K562 (cell line): Measurements from ENCODE around the gene LILRA2. TPM values are rescaled to one million over a fixed set of nuclear protein-coding genes. Genes with fewer than 3 reads are reported as not detected.
"Not testable (repeated sequence)": the region's sequence is repeated elsewhere in the genome, so short reads cannot be mapped to it uniquely, and the experiment has no call there.

Experiments used
- ATAC-seq: fragments of 200-7000 bp; cut with Tn5 transposase; 3 replicates; pipeline ENCODE4 v1.9.1; 2020; ENCODE audit warnings: moderate library complexity
- BruUV-seq: library from RNA; stranded (reverse); fragments of 400-500 nt; replicated peaks from 2 replicates; lab custom pipeline; 2021; lab: Mats Ljungman, UMichigan
- CTCF ChIA-PET: fragments of 300-600 bp; formaldehyde crosslinking; extraction: SDS; loops from one replicate; lab custom pipeline; 2021; ENCODE audit warnings: low intra/inter-chr PET ratio; lab: Yijun Ruan, JAX
- POLR2A ChIA-PET: fragments of 300-600, 350-650 bp; sonication (Branson Sonifier 250); formaldehyde crosslinking; extraction: SDS; loops from one replicate; lab custom pipeline; 2021; ENCODE audit warnings: antibody characterized with exemption, inconsistent platforms; lab: Yijun Ruan, JAX
- DNase-seq, 4 experiments: peaks; one replicate each; pipeline versions ENCODE4 v3.0.0 to v3.0.0-alpha.2; 2011 to 2018; ENCODE audit warnings: low spot score in 3 of 4, mixed read lengths in 3 of 4; ENCODE audit errors: extremely low read depth in 1 of 4
- FAIRE-seq: peaks from 2 replicates; lab custom pipeline; 2011; peaks lifted over from hg19 to GRCh38; lab: Jason Lieb, UNC
- H2AFZ ChIP-seq: 2 replicates; pipeline ENCODE4 v1.6.0; 2011; ENCODE audit warnings: low read depth, low read length, control low read depth, inconsistent platforms
- H3K27ac ChIP-seq: fragments of 200-600 bp; 3 replicates; pipeline ENCODE4 v1.8.0; 2011; ENCODE audit warnings: low read depth, mild to moderate bottlenecking, control low read depth, inconsistent platforms, low read length, moderate library complexity, mixed read lengths; ENCODE audit errors: extremely low read depth
- H3K27me3 ChIP-seq, 2 experiments: fragments of 300-600 bp in 1 of 2; 2 replicates in 1 of 2; 3 replicates in 1 of 2; pipeline versions ENCODE4 v1.6.0 to v1.8.0; 2011; ENCODE audit warnings: inconsistent platforms in 2 of 2, low read length in 2 of 2, mild to moderate bottlenecking in 1 of 2, mixed read lengths in 1 of 2, moderate library complexity in 1 of 2; ENCODE audit not compliant: control insufficient read depth in 2 of 2, insufficient read depth in 2 of 2
- H3K36me3 ChIP-seq: fragments of 300-600 bp; 3 replicates; pipeline ENCODE4 v1.8.0; 2011; ENCODE audit warnings: mild to moderate bottlenecking, low read length, inconsistent platforms; ENCODE audit not compliant: control insufficient read depth, insufficient read depth
- H3K4me1 ChIP-seq, 2 experiments: fragments of 200-600 bp in 1 of 2; replicated peaks in 1 of 2; 2 replicates in 1 of 2; 3 replicates in 1 of 2; pipeline versions ENCODE4 v1.5.1 to v1.8.0; 2011; ENCODE audit warnings: inconsistent platforms in 2 of 2, low read length in 2 of 2, mild to moderate bottlenecking in 1 of 2, mixed read lengths in 1 of 2, moderate library complexity in 1 of 2; ENCODE audit not compliant: control insufficient read depth in 2 of 2, insufficient read depth in 2 of 2
- H3K4me2 ChIP-seq: 2 replicates; pipeline ENCODE4 v1.6.1; 2011; ENCODE audit warnings: low read length, control low read depth, inconsistent platforms, mixed read lengths; ENCODE audit not compliant: insufficient read depth
- H3K4me3 ChIP-seq: fragments of 200-600 bp; sonication (generic), shearing (Covaris generic); 2 replicates; pipeline ENCODE4 v1.5.1; 2016; ENCODE audit warnings: control low read depth, inconsistent platforms
- H3K79me2 ChIP-seq: fragments of 200-600 bp; 3 replicates; pipeline ENCODE4 v1.8.0; 2011; ENCODE audit warnings: low read length, inconsistent platforms; ENCODE audit not compliant: control insufficient read depth, insufficient read depth
- H3K9ac ChIP-seq, 2 experiments: 2 replicates each; pipeline versions ENCODE4 v1.6.0 to v1.6.1; 2011; ENCODE audit warnings: low read depth in 2 of 2, low read length in 2 of 2, control low read depth in 1 of 2, inconsistent platforms in 1 of 2, mild to moderate bottlenecking in 1 of 2, mixed read lengths in 1 of 2; ENCODE audit not compliant: insufficient read depth in 1 of 2
- H3K9me1 ChIP-seq: one replicate; pipeline ENCODE4 v1.6.0; 2011; ENCODE audit warnings: inconsistent platforms, mild to moderate bottlenecking, low read length, moderate library complexity; ENCODE audit not compliant: control insufficient read depth, insufficient read depth
- H3K9me3 ChIP-seq: replicated peaks from 2 replicates; pipeline ENCODE4 v1.5.1; 2011; ENCODE audit warnings: low read depth, low read length, inconsistent platforms; ENCODE audit not compliant: control insufficient read depth, insufficient read depth
- H4K20me1 ChIP-seq: replicated peaks from 2 replicates; pipeline ENCODE4 v1.6.1; 2011; ENCODE audit warnings: low read length, inconsistent platforms, mixed read lengths; ENCODE audit not compliant: control insufficient read depth, insufficient read depth
- BCOR ChIP-seq: fragments of 450-650 bp; IDR thresholded peaks from 2 replicates; pipeline ENCODE4 v1.6.1; 2016
- CBX1 ChIP-seq: sonication (generic); IDR thresholded peaks from 2 replicates; pipeline ENCODE4 v1.6.1; 2016; ENCODE audit warnings: antibody characterized with exemption, low read depth, mild to moderate bottlenecking
- CHD7 ChIP-seq: fragments of 200-600 bp; sonication (generic); IDR thresholded peaks from one replicate; pipeline ENCODE4 v1.6.1; 2012; ENCODE audit warnings: mild to moderate bottlenecking, low read depth, low read length, inconsistent platforms
- NFIC ChIP-seq: fragments of 450-650 bp; IDR thresholded peaks from 2 replicates; pipeline ENCODE4 v1.6.1; 2017; ENCODE audit warnings: mild to moderate bottlenecking, inconsistent platforms
- RBM25 ChIP-seq: fragments of 200-400 bp; formaldehyde crosslinking; IDR thresholded peaks from 2 replicates; pipeline ENCODE4 v1.6.1; 2018; ENCODE audit warnings: low read length, low read depth, moderate library complexity; ENCODE audit not compliant: severe bottlenecking
- SREBF1 ChIP-seq: fragments of 150-350 bp; IDR thresholded peaks from 2 replicates; pipeline ENCODE4 v1.6.1; 2014; ENCODE audit warnings: antibody characterized with exemption, low read depth, low read length, borderline replicate concordance
- ZNF146 ChIP-seq: IDR thresholded peaks from one replicate; pipeline ENCODE4 v1.6.1; 2018; ENCODE audit warnings: missing compliant biosample characterization; ENCODE audit not compliant: unreplicated experiment
- WGBS: fragments of 100-300 bp; shearing (Covaris generic); methylation state at CpG from one replicate; pipeline ENCODE4 v1.1.6; 2016; ENCODE audit warnings: low coverage, mixed read lengths; ENCODE audit not compliant: insufficient coverage; ENCODE audit errors: missing lambda C conversion rate; 5-methylcytosine and 5-hydroxymethylcytosine counted together
- in situ Hi-C: fragments of 300-500 bp; cut with MboI; formaldehyde crosslinking; loops from 4 replicates; pipeline ENCODE4 v1.15.0; 2018; ENCODE audit warnings: inconsistent platforms, mixed read lengths
- intact Hi-C: fragments of 100-400 bp; cut with micrococcal nuclease; formaldehyde crosslinking; loops from 2 replicates; pipeline ENCODE4 v1.14.2; 2022
- polyA plus RNA-seq, 8 experiments: library from polyadenylated mRNA; depleted of rRNA in 4 of 8; stranded (reverse) in 5 of 8; unstranded in 3 of 8; fragments of >200 nt; fragmentation: Nextera tagmentation in 2 of 8; fragmentation: Illumina TruSeq in 1 of 8; extraction: Ambion mirVana in 2 of 8; extraction: Trizol in 1 of 8; gene quantifications; 2 replicates each; pipeline versions ENCODE4 v1.2.1 to v1.2.3, GENCODE V29; 2011 to 2014; ENCODE audit warnings: inconsistent platforms in 1 of 8, missing spikeins in 1 of 8
- total RNA-seq, 7 experiments: library from RNA; depleted of rRNA in 6 of 7; stranded (reverse); fragments of >200 nt in 6 of 7; fragmentation: Illumina TruSeq in 2 of 7; extraction: Trizol in 2 of 7; gene quantifications; 2 replicates each; pipeline versions ENCODE4 v1.2.1 to v1.2.3, GENCODE V29; 2011 to 2021; ENCODE audit warnings: low replicate concordance in 1 of 7

The LILRA2 gene
- total and polyA plus RNA-seq, 9 of the 15 experiments (the other 6 are each of a cell fraction or from before 2014, with no cell fraction given): 0.32 to 2.1 (median 0.96) TPM

- in situ Hi-C loops: loop anchor here (5.0 kb wide), 1 partner anchor 281 kb away; no protein-coding TSS in a partner anchor
- BruUV-seq: not testable (repeated sequence)
Observed at GRCh38 chr19:54578268-54578667, 4.7 kb downstream of the LILRA2 start.

GRCh38 chr19:54586397-54586796 is 12.8 kb downstream of the LILRA2 start:
- ChIA-PET CTCF (no interaction called here), POLR2A (no interaction called here)
- Histone ChIP-seq H3K27me3 (peaks cover 4 to 32% of the 10 kb centered on the region in 2 experiments), H4K20me1 (no peaks in the 10 kb centered on the region), H3K4me3 (no peak overlapping the region), H3K27ac (no peak overlapping the region), H3K4me2 (no peak overlapping the region), H3K9me3 (no peaks in the 10 kb centered on the region), H3K4me1 (no peaks in the 10 kb centered on the region), H2AFZ (no peak overlapping the region), H3K79me2 (no peaks in the 10 kb centered on the region), H3K36me3 (no peaks in the 10 kb centered on the region), H3K9ac (no peak overlapping the region), H3K9me1 (no peaks in the 10 kb centered on the region)
- intact Hi-C loops (no loop called here), in situ Hi-C loops (no loop called here)
- no peak for ATAC-seq
- WGBS: 2% methylated on average over 5 of the region's 5 CpGs
- no peak for DNase-seq
- BruUV-seq: no TSS peak
- no peak for FAIRE-seq
- no peak for TF ChIP-seq SREBF1
- no peak for TF ChIP-seq CHD7
- TF ChIP-seq NFIC: no peak

More at GRCh38 chr19:54578268-54578667, 4.7 kb downstream of the LILRA2 start:
- H3K9me1 ChIP-seq, H3K36me3 ChIP-seq, POLR2A ChIA-PET, DNase-seq, intact Hi-C loops, H3K9me3 ChIP-seq, H2AFZ ChIP-seq, H4K20me1 ChIP-seq, H3K4me1 ChIP-seq, H3K4me3 ChIP-seq, ATAC-seq, H3K27ac ChIP-seq, CTCF ChIA-PET, H3K27me3 ChIP-seq, FAIRE-seq, H3K9ac ChIP-seq, H3K4me2 ChIP-seq, H3K79me2 ChIP-seq: not testable (repeated sequence)
- TF ChIP-seq RBM25 (peak; percentile 32), ZNF146 (CRISPR knock-in tag) (peak; percentile 99), BCOR (peak; percentile 40; the same call in 1 of the 2 replicates), CBX1 (peak; percentile 56; the same call in 1 of the 2 replicates)
- WGBS: 33% methylated on average over 5 of the region's 5 CpGs
